Measurements from ENCODE around the gene NDST1. TPM values are rescaled to one million over a fixed set of nuclear protein-coding genes. Genes with fewer than 3 reads are reported as not detected.

NDST1 gene
- total RNA-seq, 1 experiment from 2014 or later = 8.4 TPM

GRCh38 chr5:150525781-150526180 is 17.9 kb downstream of the NDST1 start:
- H3K9me3 ChIP-seq (ENCODE audit: low read length) = no peaks in the 10 kb centered on the region
- H3K27me3 ChIP-seq (ENCODE audit: low read length) = no peaks in the 10 kb centered on the region
- no peak overlapping the region for H2AFZ ChIP-seq (ENCODE audit: low read length)
- H3K4me2 ChIP-seq (ENCODE audit: low read depth, low read length, poor library complexity, severe bottlenecking) = no peak overlapping the region
- no peaks in the 10 kb centered on the region for H3K79me2 ChIP-seq (ENCODE audit: low read length)
- no peak overlapping the region for H3K9ac ChIP-seq (ENCODE audit: low read length)
- no peak overlapping the region for H3K4me3 ChIP-seq (ENCODE audit: low read length)
- H3K36me3 ChIP-seq (ENCODE audit: insufficient read depth, low read length) = no peaks in the 10 kb centered on the region
- H4K20me1 ChIP-seq (ENCODE audit: insufficient read depth, low read depth, low read length) = no peaks in the 10 kb centered on the region
- H3K9me2 ChIP-seq (replicated peaks; ENCODE audit: insufficient read depth, low read length) = no peaks in the 10 kb centered on the region
- peaks cover 8% of the 10 kb centered on the region for H3K4me1 ChIP-seq (ENCODE audit: low read length)
- DNase-seq = no peak
- H3K27ac ChIP-seq (ENCODE audit: low read length) = no peak overlapping the region

GRCh38 chr5:150527038-150527437 is 19.1 kb downstream of the NDST1 start:
- DNase-seq = no peak
- H3K9me3 ChIP-seq (ENCODE audit: low read length) = no peaks in the 10 kb centered on the region

GRCh38 chr5:150527808-150528207 is 19.9 kb downstream of the NDST1 start:
- no peak overlapping the region for H2AFZ ChIP-seq (ENCODE audit: low read length)
- no peaks in the 10 kb centered on the region for H3K27me3 ChIP-seq (ENCODE audit: low read length)
- no peaks in the 10 kb centered on the region for H3K9me3 ChIP-seq (ENCODE audit: low read length)
- no peak for DNase-seq
- peaks cover 8% of the 10 kb centered on the region for H3K4me1 ChIP-seq (ENCODE audit: low read length)
- H4K20me1 ChIP-seq (ENCODE audit: insufficient read depth, low read depth, low read length) = no peaks in the 10 kb centered on the region
- no peak overlapping the region for H3K9ac ChIP-seq (ENCODE audit: low read length)
- no peaks in the 10 kb centered on the region for H3K36me3 ChIP-seq (ENCODE audit: insufficient read depth, low read length)
- no peaks in the 10 kb centered on the region for H3K9me2 ChIP-seq (replicated peaks; ENCODE audit: insufficient read depth, low read length)
- no peak overlapping the region for H3K4me3 ChIP-seq (ENCODE audit: low read length)
- H3K79me2 ChIP-seq (ENCODE audit: low read length) = no peaks in the 10 kb centered on the region
- H3K4me2 ChIP-seq (ENCODE audit: low read depth, low read length, poor library complexity, severe bottlenecking) = no peak overlapping the region
- no peak overlapping the region for H3K27ac ChIP-seq (ENCODE audit: low read length)

More at GRCh38 chr5:150527038-150527437, 19.1 kb downstream of the NDST1 start:
- Histone ChIP-seq H3K36me3 (ENCODE audit: insufficient read depth, low read length) (no peaks in the 10 kb centered on the region), H3K4me2 (ENCODE audit: low read depth, low read length, poor library complexity, severe bottlenecking) (no peak overlapping the region), H3K4me1 (ENCODE audit: low read length) (peaks cover 8% of the 10 kb centered on the region), H3K9me2 (replicated peaks; ENCODE audit: insufficient read depth, low read length) (no peaks in the 10 kb centered on the region), H3K27me3 (ENCODE audit: low read length) (no peaks in the 10 kb centered on the region), H2AFZ (ENCODE audit: low read length) (no peak overlapping the region), H3K27ac (ENCODE audit: low read length) (no peak overlapping the region), H4K20me1 (ENCODE audit: insufficient read depth, low read depth, low read length) (no peaks in the 10 kb centered on the region), H3K79me2 (ENCODE audit: low read length) (no peaks in the 10 kb centered on the region), H3K4me3 (ENCODE audit: low read length) (no peak overlapping the region), H3K9ac (ENCODE audit: low read length) (no peak overlapping the region)

DNA sequence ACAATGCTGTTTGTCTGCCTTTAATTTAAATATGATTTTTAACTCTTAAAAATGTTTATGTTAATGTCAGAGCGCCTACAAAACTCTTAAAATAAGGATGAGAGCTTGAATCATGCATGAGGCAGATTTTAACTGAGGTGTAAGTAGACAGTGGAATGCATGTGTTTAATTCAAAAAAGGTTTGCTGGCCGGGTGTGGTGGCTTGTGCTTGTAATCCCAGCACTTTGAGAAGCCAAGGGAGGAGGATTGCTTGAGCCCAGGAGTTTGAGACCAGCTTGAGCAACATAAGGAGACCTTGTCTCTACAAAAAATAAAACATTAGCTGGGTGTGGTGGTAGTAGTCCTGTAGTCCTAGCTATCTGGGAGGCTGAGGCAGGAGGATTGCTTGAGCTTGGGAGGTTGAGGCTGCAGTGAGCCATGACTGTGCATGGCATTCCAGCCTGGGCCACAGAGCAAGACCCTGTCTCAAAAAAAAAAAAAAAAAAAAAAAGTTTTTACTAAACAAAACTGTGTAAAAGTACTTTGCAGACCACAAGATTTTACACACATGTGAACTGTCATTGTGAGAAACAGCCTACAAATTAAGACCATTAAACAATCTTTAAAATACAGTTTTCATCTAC is 21.1 kb downstream of the NDST1 start:
- Histone ChIP-seq H3K4me3 (ENCODE audit: low read length) (no peak overlapping the region), H2AFZ (ENCODE audit: low read length) (no peak overlapping the region), H3K4me1 (ENCODE audit: low read length) (peaks cover 8% of the 10 kb centered on the region), H3K79me2 (ENCODE audit: low read length) (no peaks in the 10 kb centered on the region), H3K27me3 (ENCODE audit: low read length) (no peaks in the 10 kb centered on the region), H4K20me1 (ENCODE audit: insufficient read depth, low read depth, low read length) (no peaks in the 10 kb centered on the region), H3K9ac (ENCODE audit: low read length) (no peak overlapping the region), H3K4me2 (ENCODE audit: low read depth, low read length, poor library complexity, severe bottlenecking) (no peak overlapping the region), H3K27ac (ENCODE audit: low read length) (no peak overlapping the region), H3K9me3 (ENCODE audit: low read length) (no peaks in the 10 kb centered on the region), H3K9me2 (replicated peaks; ENCODE audit: insufficient read depth, low read length) (no peaks in the 10 kb centered on the region), H3K36me3 (ENCODE audit: insufficient read depth, low read length) (no peaks in the 10 kb centered on the region)
- DNase-seq = no peak

DNA sequence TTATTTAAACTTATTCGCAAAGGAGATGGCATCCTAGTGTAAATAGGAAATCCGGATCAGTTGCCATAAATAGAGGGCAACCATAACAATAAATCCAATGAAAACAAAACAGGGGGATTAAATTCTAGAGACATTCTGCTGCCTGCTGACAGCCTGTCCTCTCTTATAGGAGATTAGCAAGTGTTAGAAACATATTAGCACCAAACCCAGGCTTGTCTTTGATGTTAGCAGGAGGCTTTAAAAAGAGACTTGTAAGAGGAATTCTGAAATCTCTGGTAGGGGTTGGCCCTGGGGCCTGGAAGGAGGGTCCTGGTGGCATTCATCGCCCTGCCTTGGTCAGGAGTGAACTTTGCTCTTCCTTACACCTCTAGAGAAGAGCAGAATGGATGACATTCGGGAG is 21.6 kb downstream of the NDST1 start:
- no peak overlapping the region for H3K9ac ChIP-seq (ENCODE audit: low read length)
- no peak overlapping the region for H2AFZ ChIP-seq (ENCODE audit: low read length)
- no peaks in the 10 kb centered on the region for H3K9me2 ChIP-seq (replicated peaks; ENCODE audit: insufficient read depth, low read length)
- H3K36me3 ChIP-seq (ENCODE audit: insufficient read depth, low read length) = no peaks in the 10 kb centered on the region
- peaks cover 8% of the 10 kb centered on the region for H3K4me1 ChIP-seq (ENCODE audit: low read length)
- no peaks in the 10 kb centered on the region for H4K20me1 ChIP-seq (ENCODE audit: insufficient read depth, low read depth, low read length)
- H3K9me3 ChIP-seq (ENCODE audit: low read length) = no peaks in the 10 kb centered on the region
- no peaks in the 10 kb centered on the region for H3K27me3 ChIP-seq (ENCODE audit: low read length)
- no peak overlapping the region for H3K27ac ChIP-seq (ENCODE audit: low read length)
- H3K4me2 ChIP-seq (ENCODE audit: low read depth, low read length, poor library complexity, severe bottlenecking) = no peak overlapping the region
- H3K79me2 ChIP-seq (ENCODE audit: low read length) = no peaks in the 10 kb centered on the region
- no peak overlapping the region for H3K4me3 ChIP-seq (ENCODE audit: low read length)
- no peak for DNase-seq

DNA sequence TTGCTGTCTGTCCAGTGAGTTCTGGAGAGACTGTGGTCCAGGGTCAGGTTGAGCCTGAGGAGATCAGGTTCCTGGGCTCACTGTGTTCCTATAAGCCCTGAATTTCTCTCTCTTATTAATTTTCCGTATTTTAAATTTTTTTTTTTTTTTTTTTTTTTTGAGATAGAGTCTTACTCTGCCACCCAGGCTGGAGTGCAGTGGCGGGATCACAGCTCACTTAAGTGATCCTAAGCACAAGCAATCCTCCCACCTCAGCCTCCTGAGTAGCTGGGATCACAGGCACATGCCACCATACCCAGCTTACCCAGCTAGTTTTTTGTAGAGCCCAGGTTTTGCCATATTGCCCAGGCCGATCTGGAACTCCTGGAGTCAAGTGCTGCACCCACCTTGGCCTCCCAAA is 22.5 kb downstream of the NDST1 start:
- Histone ChIP-seq H3K4me3 (ENCODE audit: low read length) (no peak overlapping the region), H3K9me3 (ENCODE audit: low read length) (no peaks in the 10 kb centered on the region)

DNA sequence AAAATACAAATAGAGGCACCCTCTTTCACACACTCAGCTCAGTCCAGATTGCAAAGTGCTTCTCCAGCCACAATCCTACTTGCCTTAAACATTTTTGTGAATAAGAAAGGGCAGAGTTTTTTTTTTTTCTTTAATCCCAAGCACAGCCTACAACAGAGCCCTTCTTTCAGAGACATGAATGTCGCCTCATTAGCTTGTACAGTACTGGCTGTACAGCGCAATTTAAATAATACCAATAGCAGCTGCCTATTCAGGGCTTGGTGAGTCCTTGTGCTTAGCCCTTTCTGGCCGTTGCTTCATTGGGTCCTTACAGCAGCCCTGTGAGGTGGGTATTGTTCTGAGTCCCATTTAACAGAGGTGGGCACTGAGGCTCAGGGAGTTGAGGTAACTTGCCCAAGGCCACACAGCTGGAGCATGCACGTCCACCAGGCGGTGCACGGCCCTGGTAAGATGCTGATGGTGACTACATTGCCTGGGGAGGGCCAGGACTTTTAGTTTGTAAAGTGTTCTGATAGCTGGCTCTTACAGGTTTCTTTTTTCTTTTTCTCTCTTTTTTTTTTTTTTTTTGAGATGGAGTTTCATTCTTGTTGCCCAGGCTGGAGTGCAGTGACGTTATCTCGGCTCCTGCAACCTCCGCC is 23.1 kb downstream of the NDST1 start:
- no peaks in the 10 kb centered on the region for H4K20me1 ChIP-seq (ENCODE audit: insufficient read depth, low read depth, low read length)

More for the DNA sequence above, 22.5 kb downstream of the NDST1 start:
- no peaks in the 10 kb centered on the region for H4K20me1 ChIP-seq (ENCODE audit: insufficient read depth, low read depth, low read length)
- H3K9me2 ChIP-seq (replicated peaks; ENCODE audit: insufficient read depth, low read length) = no peaks in the 10 kb centered on the region
- no peaks in the 10 kb centered on the region for H3K36me3 ChIP-seq (ENCODE audit: insufficient read depth, low read length)
- H3K4me2 ChIP-seq (ENCODE audit: low read depth, low read length, poor library complexity, severe bottlenecking) = no peak overlapping the region
- no peaks in the 10 kb centered on the region for H3K79me2 ChIP-seq (ENCODE audit: low read length)
- no peak overlapping the region for H3K9ac ChIP-seq (ENCODE audit: low read length)
- no peak overlapping the region for H3K27ac ChIP-seq (ENCODE audit: low read length)
- H2AFZ ChIP-seq (ENCODE audit: low read length) = no peak overlapping the region
- H3K27me3 ChIP-seq (ENCODE audit: low read length) = no peaks in the 10 kb centered on the region
- peaks cover 8% of the 10 kb centered on the region for H3K4me1 ChIP-seq (ENCODE audit: low read length)
- no peak for DNase-seq

GRCh38 chr5:150531686-150532085 is 23.8 kb downstream of the NDST1 start:
- Histone ChIP-seq H3K4me1 (ENCODE audit: low read length) (peaks cover 4% of the 10 kb centered on the region), H3K36me3 (ENCODE audit: insufficient read depth, low read length) (no peaks in the 10 kb centered on the region), H3K27me3 (ENCODE audit: low read length) (no peaks in the 10 kb centered on the region), H4K20me1 (ENCODE audit: insufficient read depth, low read depth, low read length) (no peaks in the 10 kb centered on the region), H3K9ac (ENCODE audit: low read length) (no peak overlapping the region), H3K4me3 (ENCODE audit: low read length) (no peak overlapping the region), H3K79me2 (ENCODE audit: low read length) (no peaks in the 10 kb centered on the region), H3K27ac (ENCODE audit: low read length) (no peak overlapping the region), H2AFZ (ENCODE audit: low read length) (no peak overlapping the region), H3K4me2 (ENCODE audit: low read depth, low read length, poor library complexity, severe bottlenecking) (no peak overlapping the region), H3K9me3 (ENCODE audit: low read length) (no peaks in the 10 kb centered on the region), H3K9me2 (replicated peaks; ENCODE audit: insufficient read depth, low read length) (no peaks in the 10 kb centered on the region)
- no peak for DNase-seq

More for the DNA sequence above, 23.1 kb downstream of the NDST1 start:
- Histone ChIP-seq H3K27ac (ENCODE audit: low read length) (no peak overlapping the region), H3K36me3 (ENCODE audit: insufficient read depth, low read length) (no peaks in the 10 kb centered on the region), H3K4me2 (ENCODE audit: low read depth, low read length, poor library complexity, severe bottlenecking) (no peak overlapping the region), H3K9me3 (ENCODE audit: low read length) (no peaks in the 10 kb centered on the region), H3K4me1 (ENCODE audit: low read length) (peaks cover 4% of the 10 kb centered on the region), H3K79me2 (ENCODE audit: low read length) (no peaks in the 10 kb centered on the region), H3K4me3 (ENCODE audit: low read length) (no peak overlapping the region), H2AFZ (ENCODE audit: low read length) (no peak overlapping the region), H3K27me3 (ENCODE audit: low read length) (no peaks in the 10 kb centered on the region), H3K9ac (ENCODE audit: low read length) (no peak overlapping the region), H3K9me2 (replicated peaks; ENCODE audit: insufficient read depth, low read length) (no peaks in the 10 kb centered on the region)
- DNase-seq = no peak

Measured in Karpas-422 (cell line).